HCT116 (cell line): ENCODE measurements around the gene SGPP2. TPM values are rescaled to one million over a fixed set of nuclear protein-coding genes. Genes with fewer than 3 reads are reported as not detected.

Source experiments
- ATAC-seq: fragments of 200-7000 bp; cut with Tn5 transposase; 2 replicates; pipeline ENCODE4 v1.9.1; 2020; ENCODE audit warnings: mild to moderate bottlenecking, moderate library complexity
- BruUV-seq: library from RNA; stranded (reverse); fragments of 400-500 nt; replicated peaks from 2 replicates; lab custom pipeline; 2021; lab: Mats Ljungman, UMichigan
- CTCF ChIA-PET: fragments of 300-600 bp; sonication (Branson Sonifier 250); formaldehyde crosslinking; loops from one replicate; lab custom pipeline; 2021; ENCODE audit warnings: antibody characterized with exemption; lab: Charles Lee
- POLR2A ChIA-PET: fragments of 300-600, 350-600 bp; sonication (Branson Sonifier 250); formaldehyde crosslinking; loops from one replicate; lab custom pipeline; 2021; ENCODE audit warnings: antibody characterized with exemption; lab: Charles Lee
- RAD21 ChIA-PET, 2 experiments: fragments of 300-600 bp; sonication (Branson Sonifier 250); formaldehyde crosslinking; loops; one replicate each; lab custom pipeline; 2023; ENCODE audit warnings: low total read pairs in 2 of 2; ENCODE audit not compliant: uncharacterized antibody in 2 of 2, unreplicated experiment in 2 of 2, low non-redundant PET in 1 of 2; lab: Charles Lee
- DNase-seq: peaks from one replicate; pipeline ENCODE4 v3.0.0-alpha.2; 2010; ENCODE audit warnings: low read depth, low spot score
- H2AFZ ChIP-seq: fragments of 200-600 bp; shearing (Covaris generic), sonication (generic); 2 replicates; pipeline ENCODE4 v1.6.1; 2017; ENCODE audit warnings: low read depth, mixed run types, mixed read lengths, antibody characterized with exemption, low read length; ENCODE audit not compliant: poor library complexity, severe bottlenecking
- H3K27ac ChIP-seq: 2 replicates; pipeline ENCODE4 v1.5.1; 2012; ENCODE audit warnings: low read depth, low read length
- H3K27me3 ChIP-seq: fragments of 200-600 bp; sonication (generic); 2 replicates; pipeline ENCODE4 v1.6.1; 2016; ENCODE audit warnings: mixed run types, low read length, mixed read lengths; ENCODE audit not compliant: insufficient read depth
- H3K36me3 ChIP-seq, 2 experiments: fragments of 200-500 bp in 1 of 2; fragments of 200-600 bp in 1 of 2; sonication (Bioruptor generic) in 1 of 2; sonication (generic) in 1 of 2; 2 replicates each; pipeline versions ENCODE4 v1.5.1 to v1.6.1; 2014 to 2016; ENCODE audit warnings: low read length in 2 of 2, inconsistent platforms in 1 of 2, mixed read lengths in 1 of 2, mixed run types in 1 of 2; ENCODE audit not compliant: insufficient read depth in 2 of 2, control insufficient read depth in 1 of 2
- H3K4me1 ChIP-seq, 2 experiments: fragments of 200-600 bp in 1 of 2; sonication (generic) in 1 of 2; 2 replicates each; pipeline versions ENCODE4 v1.5.1 to v1.6.1; 2012 to 2017; ENCODE audit warnings: low read length in 2 of 2, inconsistent platforms in 1 of 2, mild to moderate bottlenecking in 1 of 2, mixed read lengths in 1 of 2, mixed run types in 1 of 2, moderate library complexity in 1 of 2; ENCODE audit not compliant: insufficient read depth in 2 of 2, control insufficient read depth in 1 of 2
- H3K4me2 ChIP-seq: fragments of 200-600 bp; sonication (generic); 2 replicates; pipeline ENCODE4 v1.6.1; 2017; ENCODE audit warnings: mixed run types, low read length, mixed read lengths
- H3K4me3 ChIP-seq, 2 experiments: fragments of 200-600 bp in 1 of 2; sonication (generic) in 1 of 2; replicated peaks in 1 of 2; 2 replicates each; pipeline ENCODE4 v1.5.1; 2011 to 2016; ENCODE audit warnings: low read length in 2 of 2, control low read depth in 1 of 2, low read depth in 1 of 2, mild to moderate bottlenecking in 1 of 2, mixed read lengths in 1 of 2, mixed run types in 1 of 2
- H3K79me2 ChIP-seq: fragments of 200-600 bp; sonication (generic); 2 replicates; pipeline ENCODE4 v1.6.1; 2017; ENCODE audit warnings: mild to moderate bottlenecking, mixed run types, low read length, moderate library complexity, mixed read lengths; ENCODE audit not compliant: insufficient read depth
- H3K9ac ChIP-seq: fragments of 200-600 bp; sonication (generic); 2 replicates; pipeline ENCODE4 v1.6.1; 2016; ENCODE audit warnings: low read length, mixed read lengths
- H3K9me2 ChIP-seq: fragments of 200-600 bp; sonication (generic), shearing (Covaris generic); 2 replicates; pipeline ENCODE4 v1.6.1; 2017; ENCODE audit warnings: mixed run types, mild to moderate bottlenecking, moderate library complexity; ENCODE audit not compliant: insufficient read depth
- H3K9me3 ChIP-seq, 2 experiments: fragments of 200-500 bp in 1 of 2; fragments of 200-600 bp in 1 of 2; sonication (Bioruptor generic) in 1 of 2; sonication (generic) in 1 of 2; 2 replicates each; pipeline ENCODE4 v1.6.1; 2014 to 2017; ENCODE audit warnings: low read length in 2 of 2, mixed read lengths in 2 of 2, inconsistent platforms in 1 of 2, low read depth in 1 of 2, mild to moderate bottlenecking in 1 of 2, mixed run types in 1 of 2, moderate library complexity in 1 of 2; ENCODE audit not compliant: control insufficient read depth in 1 of 2, insufficient read depth in 1 of 2
- H4K20me1 ChIP-seq: fragments of 200-600 bp; sonication (generic), shearing (Covaris generic); 2 replicates; pipeline ENCODE4 v1.6.1; 2017; ENCODE audit warnings: mixed run types, mild to moderate bottlenecking, moderate library complexity; ENCODE audit not compliant: insufficient read depth
- CBX3 ChIP-seq: IDR thresholded peaks from 2 replicates; pipeline ENCODE4 v1.6.1; 2012; ENCODE audit warnings: low read depth
- CEBPB ChIP-seq: IDR thresholded peaks from 2 replicates; pipeline ENCODE4 v1.6.1; 2012; ENCODE audit warnings: low read depth
- ELF1 ChIP-seq: IDR thresholded peaks from 2 replicates; pipeline ENCODE4 v1.6.1; 2012; ENCODE audit warnings: low read depth, borderline replicate concordance
- EZH2 ChIP-seq: fragments of 200-600 bp; sonication (generic); IDR thresholded peaks from 2 replicates; pipeline ENCODE4 v1.6.1; 2017; ENCODE audit warnings: antibody characterized with exemption, mixed run types
- EZH2phosphoT487 ChIP-seq: fragments of 200-600 bp; IDR thresholded peaks from 2 replicates; pipeline ENCODE4 v1.6.1; 2018; ENCODE audit warnings: antibody characterized with exemption, borderline replicate concordance
- POLR2A ChIP-seq: IDR thresholded peaks from 2 replicates; pipeline ENCODE4 v1.7.0; 2011; ENCODE audit warnings: borderline replicate concordance; ENCODE audit not compliant: insufficient read depth, insufficient read length; ENCODE audit errors: extremely low read depth
- POLR2AphosphoS5 ChIP-seq: IDR thresholded peaks from 2 replicates; pipeline ENCODE4 v1.6.1; 2011; ENCODE audit warnings: mild to moderate bottlenecking, low read depth, low read length, moderate library complexity
- RAD21 ChIP-seq: IDR thresholded peaks from 2 replicates; pipeline ENCODE4 v1.6.1; 2012; ENCODE audit warnings: low read depth, mild to moderate bottlenecking
- SIN3A ChIP-seq: IDR thresholded peaks from 2 replicates; pipeline ENCODE4 v1.6.1; 2012; ENCODE audit warnings: low read depth
- SP1 ChIP-seq: IDR thresholded peaks from 2 replicates; pipeline ENCODE4 v1.6.1; 2012; ENCODE audit warnings: low read depth
- SRF ChIP-seq: IDR thresholded peaks from 2 replicates; pipeline ENCODE4 v1.6.1; 2012; ENCODE audit warnings: low read depth
- TCF7L2 ChIP-seq: IDR thresholded peaks from 2 replicates; pipeline ENCODE4 v1.7.0; 2011; ENCODE audit warnings: borderline replicate concordance, inconsistent platforms; ENCODE audit not compliant: insufficient read depth, insufficient read length; ENCODE audit errors: extremely low read depth
- ZFX ChIP-seq: fragments of 450-650 bp; IDR thresholded peaks from 2 replicates; pipeline ENCODE4 v1.6.1; 2017
- ZNF274 ChIP-seq: fragments of 200-500 bp; sonication (Bioruptor generic); IDR thresholded peaks from 2 replicates; pipeline ENCODE4 v1.6.1; 2014; ENCODE audit warnings: mild to moderate bottlenecking, low read depth, low read length, inconsistent platforms
- intact Hi-C: fragments of 100-400 bp; cut with micrococcal nuclease; formaldehyde crosslinking; loops from 2 replicates; pipeline ENCODE4 v1.10.0; 2022
- total RNA-seq: library from RNA; stranded (reverse); gene quantifications from one replicate; pipeline ENCODE4 v1.2.1, GENCODE V29; 2021; ENCODE audit not compliant: unreplicated experiment
- TF ChIP-seq, protein P1 (sequence below), 3 experiments: fragments of 200-600 bp in 1 of 3; sonication (generic) in 1 of 3; IDR thresholded peaks in 2 of 3; conservative IDR thresholded peaks in 1 of 3; 2 replicates each; pipeline ENCODE4 v1.5.1; 2012 to 2017; ENCODE audit warnings: low read depth in 2 of 3, low read length in 2 of 3, antibody characterized with exemption in 1 of 3, borderline replicate concordance in 1 of 3, control low read depth in 1 of 3, mild to moderate bottlenecking in 1 of 3, mixed read lengths in 1 of 3, mixed run types in 1 of 3, moderate library complexity in 1 of 3; ENCODE audit not compliant: insufficient read depth in 1 of 3

SGPP2 gene
- total RNA-seq, 1 experiment from 2014 or later, result 1.6 TPM

DNA sequence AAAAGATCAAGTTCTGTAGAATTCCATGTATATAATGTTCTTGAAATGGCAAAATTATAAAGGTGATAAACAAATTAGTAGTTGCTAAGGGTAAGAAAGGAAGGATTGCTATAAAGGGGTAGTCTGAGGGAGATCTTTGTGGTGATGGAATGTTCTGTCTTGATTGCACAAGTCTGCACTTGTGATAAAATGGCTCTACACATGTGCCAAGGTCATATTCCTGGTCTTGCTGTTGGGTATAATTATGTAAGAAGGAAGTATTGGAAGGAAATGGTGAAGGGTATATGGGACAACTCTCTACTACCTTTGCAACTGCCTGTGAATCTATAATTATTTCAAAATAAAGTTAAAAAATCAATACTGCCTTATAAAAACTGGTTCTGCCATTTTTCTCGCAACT, 15.3 kb downstream of the SGPP2 start (continued):
- no peak for TF ChIP-seq RAD21
- TF ChIP-seq TCF7L2, result no peak
- TF ChIP-seq SRF, result no peak
- TF ChIP-seq POLR2A, result no peak
- TF ChIP-seq CBX3, result no peak
- TF ChIP-seq ZNF274, result no peak
- TF ChIP-seq POLR2AphosphoS5, result no peak
- no peak for TF ChIP-seq SIN3A

DNA sequence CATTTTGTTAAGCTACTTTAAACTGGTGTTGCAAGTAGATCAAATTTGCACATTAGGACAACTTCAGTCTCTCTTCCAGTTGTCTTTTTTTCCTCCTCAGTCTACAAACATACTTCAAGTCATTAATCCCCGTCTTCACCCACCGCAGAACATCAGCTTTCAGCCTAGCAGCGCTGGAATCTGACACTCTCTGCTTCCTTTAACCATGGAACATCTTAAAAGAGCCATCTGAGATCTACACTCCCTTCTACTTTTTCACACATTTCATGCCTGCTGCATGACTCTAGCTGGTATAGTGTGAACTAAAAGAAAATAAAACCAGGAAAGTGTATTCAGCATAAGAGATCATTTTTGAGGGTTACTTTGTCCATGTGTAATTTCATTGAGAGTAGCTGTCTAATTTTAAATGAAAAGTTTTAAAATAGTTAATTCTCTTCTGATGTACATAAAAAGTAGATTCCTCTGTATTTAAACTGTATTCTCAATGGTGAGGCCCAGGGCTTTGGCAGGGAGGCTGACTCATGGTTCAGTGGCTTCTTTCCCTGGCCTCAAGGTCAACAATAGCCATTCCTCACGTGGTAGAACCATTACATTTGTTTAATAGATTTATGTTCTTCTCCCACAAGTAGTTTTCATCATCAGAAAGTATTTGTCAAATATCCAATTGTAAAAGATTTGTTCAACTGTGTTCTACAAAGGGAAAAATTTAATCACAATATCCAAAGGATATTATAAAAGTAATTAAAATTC, 16.5 kb downstream of the SGPP2 start:
- Histone ChIP-seq H3K79me2 (no peaks in the 10 kb centered on the region), H3K9ac (no peak overlapping the region), H4K20me1 (no peaks in the 10 kb centered on the region), H3K9me3 (no peaks in the 10 kb centered on the region), H2AFZ (no peak overlapping the region), H3K4me3 (no peak overlapping the region), H3K36me3 (no peaks in the 10 kb centered on the region), H3K27me3 (no peaks in the 10 kb centered on the region), H3K4me1 (peaks cover 5 to 7% of the 10 kb centered on the region in 2 experiments; a peak in 3 of 4 replicates), H3K4me2 (no peak overlapping the region), H3K27ac (no peak overlapping the region), H3K9me2 (no peaks in the 10 kb centered on the region)
- intact Hi-C loops, result no loop called here
- ChIA-PET RAD21 (no interaction called here), CTCF (no interaction called here), POLR2A (no interaction called here)
- ATAC-seq (no peak), DNase-seq (no peak)
- BruUV-seq, result no TSS peak
- TF ChIP-seq ZNF274 (no peak), SP1 (no peak)

DNA sequence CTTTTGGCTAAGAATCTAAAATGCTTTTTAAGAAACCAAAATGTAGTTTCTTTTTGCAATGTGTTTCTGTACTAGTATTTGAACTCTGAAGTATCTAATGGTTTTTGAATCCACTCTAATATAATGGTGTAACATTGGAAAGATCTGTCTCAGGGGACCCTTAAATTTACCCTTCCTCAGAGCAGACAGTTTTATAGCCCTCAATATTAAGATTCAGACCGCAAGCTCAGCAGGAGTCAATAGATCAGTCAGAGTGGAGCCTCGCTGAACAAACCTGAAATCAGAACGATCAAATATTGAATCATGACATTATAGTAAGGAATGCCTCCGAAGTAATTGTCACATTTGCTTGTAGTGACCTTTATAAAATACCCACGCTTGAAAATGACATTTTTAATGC, 18.3 kb downstream of the SGPP2 start:
- H3K9me3 ChIP-seq, result no peaks in the 10 kb centered on the region
- CTCF ChIA-PET, result no interaction called here
- H3K4me3 ChIP-seq, result no peak overlapping the region
- DNase-seq, result no peak
- no peak overlapping the region for H3K9ac ChIP-seq
- H3K4me1 ChIP-seq, result peaks cover 5 to 7% of the 10 kb centered on the region in 2 experiments; a peak in 3 of 4 replicates
- H2AFZ ChIP-seq, result no peak overlapping the region
- 0 out of 2 replicates have a peak, but pooled peaks cover 4% of the 10 kb centered on the region for H3K27me3 ChIP-seq
- H3K4me2 ChIP-seq, result no peak overlapping the region
- BruUV-seq, result no TSS peak
- ATAC-seq, result no peak
- RAD21 ChIA-PET, result no interaction called here
- H3K27ac ChIP-seq, result no peak overlapping the region
- H3K36me3 ChIP-seq, result no peaks in the 10 kb centered on the region
- POLR2A ChIA-PET, result no interaction called here
- intact Hi-C loops, result no loop called here
- H4K20me1 ChIP-seq, result no peaks in the 10 kb centered on the region
- H3K9me2 ChIP-seq, result no peaks in the 10 kb centered on the region
- H3K79me2 ChIP-seq, result no peaks in the 10 kb centered on the region
- TF ChIP-seq SIN3A, result no peak
- TF ChIP-seq ELF1, result no peak
- TF ChIP-seq EZH2phosphoT487, result no peak
- TF ChIP-seq, protein P1, sequence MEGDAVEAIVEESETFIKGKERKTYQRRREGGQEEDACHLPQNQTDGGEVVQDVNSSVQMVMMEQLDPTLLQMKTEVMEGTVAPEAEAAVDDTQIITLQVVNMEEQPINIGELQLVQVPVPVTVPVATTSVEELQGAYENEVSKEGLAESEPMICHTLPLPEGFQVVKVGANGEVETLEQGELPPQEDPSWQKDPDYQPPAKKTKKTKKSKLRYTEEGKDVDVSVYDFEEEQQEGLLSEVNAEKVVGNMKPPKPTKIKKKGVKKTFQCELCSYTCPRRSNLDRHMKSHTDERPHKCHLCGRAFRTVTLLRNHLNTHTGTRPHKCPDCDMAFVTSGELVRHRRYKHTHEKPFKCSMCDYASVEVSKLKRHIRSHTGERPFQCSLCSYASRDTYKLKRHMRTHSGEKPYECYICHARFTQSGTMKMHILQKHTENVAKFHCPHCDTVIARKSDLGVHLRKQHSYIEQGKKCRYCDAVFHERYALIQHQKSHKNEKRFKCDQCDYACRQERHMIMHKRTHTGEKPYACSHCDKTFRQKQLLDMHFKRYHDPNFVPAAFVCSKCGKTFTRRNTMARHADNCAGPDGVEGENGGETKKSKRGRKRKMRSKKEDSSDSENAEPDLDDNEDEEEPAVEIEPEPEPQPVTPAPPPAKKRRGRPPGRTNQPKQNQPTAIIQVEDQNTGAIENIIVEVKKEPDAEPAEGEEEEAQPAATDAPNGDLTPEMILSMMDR (IDR thresholded peaks at IDR 0.05 in 2 of 3, conservative IDR thresholded peaks at IDR 0.05 in 1 of 3; ENCODE audit: borderline replicate concordance in 1 of 3, insufficient read depth in 1 of 3, low read depth in 2 of 3, low read length in 2 of 3), result no peak
- no peak for TF ChIP-seq CBX3
- no peak for TF ChIP-seq CEBPB
- TF ChIP-seq EZH2, result no peak
- TF ChIP-seq ZFX, result no peak
